Panc1 (cell line): ENCODE data around the gene LHX4.

Source experiments
- CTCF ChIP-seq: fragments of 450-650 bp; IDR thresholded peaks from 2 replicates; pipeline ENCODE4 v1.5.1; 2017; ENCODE audit warnings: mild to moderate bottlenecking
- TCF7L2 ChIP-seq: IDR thresholded peaks from 2 replicates; pipeline ENCODE4 v1.6.1; 2011; ENCODE audit warnings: mild to moderate bottlenecking, low read depth, low read length, inconsistent platforms

DNA sequence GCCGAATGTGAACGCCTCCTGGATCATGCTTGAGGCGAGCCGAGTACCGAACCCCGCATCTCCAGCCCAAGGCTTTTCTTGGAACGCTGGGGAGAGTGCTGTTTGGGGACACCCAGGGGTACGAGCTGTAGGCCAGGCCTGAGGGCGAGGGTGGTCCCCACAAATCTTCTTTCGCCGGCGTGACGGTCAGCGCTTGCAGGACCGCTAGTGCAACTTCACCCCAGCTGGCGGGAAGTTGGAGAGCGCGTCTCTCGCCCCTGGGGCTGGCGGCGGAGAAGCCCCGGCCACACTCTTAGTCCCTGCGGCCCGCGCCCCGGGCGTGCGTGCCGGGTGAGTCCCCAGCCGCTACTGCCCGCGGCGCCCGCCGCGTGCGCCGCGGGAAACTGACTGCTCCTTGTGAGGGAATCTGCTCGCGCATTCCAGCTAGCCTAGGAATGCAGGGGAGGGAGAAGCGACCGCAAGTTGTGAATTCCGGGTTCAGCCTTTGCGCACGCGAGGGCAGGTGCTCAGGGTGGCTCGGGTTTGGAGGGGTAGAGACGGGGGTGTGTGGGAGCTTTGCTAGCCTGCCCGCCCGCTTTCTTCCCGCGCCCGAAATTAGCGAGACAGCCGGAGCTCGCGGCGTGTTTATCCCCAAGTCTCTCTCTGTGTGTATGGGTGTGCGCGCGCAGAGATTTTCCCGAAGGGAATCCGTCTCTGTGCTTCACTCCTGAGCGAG, 884 bp downstream of the LHX4 start:
- TF ChIP-seq CTCF = no peak
- no peak; the same call in 1 of the 2 replicates for TF ChIP-seq TCF7L2
